GM13976 (cell line): ENCODE data around the gene GTPBP2.
"Not testable (repeated sequence)": the region's sequence is repeated elsewhere in the genome, so short reads cannot be mapped to it uniquely, and the experiment has no call there.

Experiments
- DNase-seq: peaks from one replicate; pipeline ENCODE4 v3.0.0; 2012; ENCODE audit warnings: low spot score
- CTCF ChIP-seq: IDR thresholded peaks from 2 replicates; pipeline ENCODE4 v1.5.1; 2012; ENCODE audit warnings: borderline replicate concordance, mild to moderate bottlenecking; ENCODE audit not compliant: insufficient read depth; ENCODE audit errors: extremely low read depth, missing control alignments, control extremely low read depth
- in situ Hi-C: fragments of 300-500 bp; cut with MboI; formaldehyde crosslinking; loops from one replicate; pipeline ENCODE4 v1.12.0; 2022; ENCODE audit warnings: low sequenced_read_pairs, mixed read lengths, inconsistent platforms; ENCODE audit not compliant: unreplicated experiment

Gene GTPBP2

DNA sequence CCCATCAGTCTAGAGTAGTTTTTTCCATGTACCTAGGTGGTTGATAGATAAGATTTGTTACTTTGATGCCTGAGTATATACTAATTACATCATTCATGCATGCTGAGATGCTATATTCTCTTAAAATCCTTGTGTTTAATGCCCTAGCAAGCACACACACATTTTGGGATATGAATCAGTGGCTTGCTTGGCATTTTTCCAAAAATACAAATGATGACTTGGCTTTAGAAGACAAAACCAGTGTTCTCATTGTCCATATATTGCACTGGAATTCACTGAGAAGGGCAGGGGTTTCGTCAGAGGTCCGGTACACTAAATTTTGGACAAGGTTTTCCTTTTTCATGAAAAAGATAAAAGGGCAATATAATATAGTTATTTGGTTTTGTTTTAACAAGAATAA, 24.9 kb downstream of the GTPBP2 start:
- DNase-seq: no peak
- in situ Hi-C loops: no loop called here
- TF ChIP-seq CTCF: no peak

DNA sequence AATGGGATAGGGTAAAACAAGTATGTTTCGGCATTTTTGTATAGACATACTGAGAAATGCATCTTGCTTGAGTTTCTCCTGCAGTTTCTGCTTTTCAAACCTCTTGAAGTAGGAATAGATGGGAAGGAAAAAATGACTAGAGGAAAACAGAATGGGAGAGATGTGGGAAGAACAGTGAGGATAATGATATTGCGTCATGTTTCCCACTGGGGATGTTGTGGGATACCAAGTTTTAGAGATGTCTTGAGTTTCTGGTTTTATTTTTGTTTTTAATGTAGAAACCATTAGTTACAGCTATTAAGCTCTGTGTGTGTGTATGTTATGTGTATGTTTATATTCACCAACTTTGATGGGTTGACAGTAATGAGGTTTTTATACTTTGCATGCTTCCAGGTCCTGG, 28.5 kb downstream of the GTPBP2 start:
- TF ChIP-seq CTCF: no peak
- in situ Hi-C loops: no loop called here
- no peak for DNase-seq

DNA sequence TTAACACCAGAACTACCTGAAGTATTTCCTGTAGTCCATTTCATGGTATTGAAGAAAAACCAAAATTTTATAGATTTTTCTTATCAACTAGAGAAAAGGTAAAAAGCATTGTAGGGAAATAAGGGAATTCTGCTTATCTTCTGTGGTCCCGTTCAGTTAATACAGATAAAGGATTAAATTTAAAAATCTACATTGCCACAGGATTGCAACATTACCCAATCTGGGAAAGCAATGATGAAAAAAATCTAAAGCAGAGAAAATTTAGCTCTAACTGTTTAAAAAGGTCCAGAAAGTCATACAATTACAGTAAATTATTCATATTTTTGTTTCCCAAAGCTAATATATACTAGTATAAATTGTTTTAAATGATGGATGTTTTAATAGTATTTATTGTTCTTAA, 35.1 kb downstream of the GTPBP2 start:
- in situ Hi-C loops: no loop called here
- no peak for TF ChIP-seq CTCF
- DNase-seq: no peak

- DNase-seq, in situ Hi-C loops: not testable (repeated sequence)
Observed at GRCh38 chr6:43589564-43589963, 39.5 kb downstream of the GTPBP2 start.

- in situ Hi-C loops: no loop called here
- no peak for TF ChIP-seq CTCF
- no peak for DNase-seq
Observed at GRCh38 chr6:43588194-43588593, 40.9 kb downstream of the GTPBP2 start.

DNA sequence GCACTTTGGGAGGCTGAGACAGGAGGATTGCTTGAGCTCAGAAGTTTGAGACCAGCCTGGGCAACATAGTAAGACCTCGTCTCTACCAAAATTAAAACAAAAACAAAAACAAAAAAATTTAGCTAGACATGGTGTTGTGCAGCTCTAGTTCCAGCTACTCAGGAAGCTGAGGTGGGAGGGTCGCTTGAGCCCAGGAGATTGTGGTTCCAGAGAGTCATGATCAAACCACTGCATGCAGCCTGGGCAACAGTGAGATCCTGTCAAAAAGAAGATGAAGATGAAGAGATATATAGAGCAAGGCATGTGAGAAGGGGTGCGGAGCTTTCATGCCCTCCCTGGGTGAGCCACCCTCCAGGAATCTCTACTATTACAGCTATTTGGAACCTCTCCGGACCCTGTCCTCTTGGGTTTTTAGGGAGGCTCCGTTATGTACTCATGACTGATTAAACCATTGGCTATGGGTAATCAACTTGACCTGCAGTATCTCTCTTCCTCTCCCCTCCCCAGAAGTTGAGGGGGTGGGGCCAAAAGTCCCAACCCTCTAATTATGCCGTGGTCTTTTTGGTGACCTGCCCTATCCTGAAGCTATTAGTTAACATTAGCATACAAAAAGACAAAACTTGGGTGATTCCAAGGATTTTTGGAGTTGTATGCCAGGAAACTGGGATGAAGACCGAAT, 44.0 kb downstream of the GTPBP2 start:
- in situ Hi-C loops: no loop called here
- DNase-seq: no peak
- no peak for TF ChIP-seq CTCF

GRCh38 chr6:43582911-43583310, 46.2 kb downstream of the GTPBP2 start:
- no peak for TF ChIP-seq CTCF
- no peak for DNase-seq
- in situ Hi-C loops: no loop called here
